ENCODE measurements around the gene UNC5CL. TPM values are rescaled to one million over a fixed set of nuclear protein-coding genes. Genes with fewer than 3 reads are reported as not detected.
A peak's percentile ranks its signal among the peaks of the same experiment; 100 is the strongest.

Gene UNC5CL
- total RNA-seq, 1 donor = under 0.01 TPM

- no peak for DNase-seq (ENCODE audit: low read depth)
- TF ChIP-seq, protein P1, sequence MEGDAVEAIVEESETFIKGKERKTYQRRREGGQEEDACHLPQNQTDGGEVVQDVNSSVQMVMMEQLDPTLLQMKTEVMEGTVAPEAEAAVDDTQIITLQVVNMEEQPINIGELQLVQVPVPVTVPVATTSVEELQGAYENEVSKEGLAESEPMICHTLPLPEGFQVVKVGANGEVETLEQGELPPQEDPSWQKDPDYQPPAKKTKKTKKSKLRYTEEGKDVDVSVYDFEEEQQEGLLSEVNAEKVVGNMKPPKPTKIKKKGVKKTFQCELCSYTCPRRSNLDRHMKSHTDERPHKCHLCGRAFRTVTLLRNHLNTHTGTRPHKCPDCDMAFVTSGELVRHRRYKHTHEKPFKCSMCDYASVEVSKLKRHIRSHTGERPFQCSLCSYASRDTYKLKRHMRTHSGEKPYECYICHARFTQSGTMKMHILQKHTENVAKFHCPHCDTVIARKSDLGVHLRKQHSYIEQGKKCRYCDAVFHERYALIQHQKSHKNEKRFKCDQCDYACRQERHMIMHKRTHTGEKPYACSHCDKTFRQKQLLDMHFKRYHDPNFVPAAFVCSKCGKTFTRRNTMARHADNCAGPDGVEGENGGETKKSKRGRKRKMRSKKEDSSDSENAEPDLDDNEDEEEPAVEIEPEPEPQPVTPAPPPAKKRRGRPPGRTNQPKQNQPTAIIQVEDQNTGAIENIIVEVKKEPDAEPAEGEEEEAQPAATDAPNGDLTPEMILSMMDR (IDR thresholded peaks at IDR 0.05; ENCODE audit: insufficient read depth, low read depth, low read length) = no peak
- no peak overlapping the region for H3K4me3 ChIP-seq (ENCODE audit: low read depth, low read length)
These were observed 39.1 kb upstream of the UNC5CL start for GRCh38 chr6:41078101-41078500.

DNA sequence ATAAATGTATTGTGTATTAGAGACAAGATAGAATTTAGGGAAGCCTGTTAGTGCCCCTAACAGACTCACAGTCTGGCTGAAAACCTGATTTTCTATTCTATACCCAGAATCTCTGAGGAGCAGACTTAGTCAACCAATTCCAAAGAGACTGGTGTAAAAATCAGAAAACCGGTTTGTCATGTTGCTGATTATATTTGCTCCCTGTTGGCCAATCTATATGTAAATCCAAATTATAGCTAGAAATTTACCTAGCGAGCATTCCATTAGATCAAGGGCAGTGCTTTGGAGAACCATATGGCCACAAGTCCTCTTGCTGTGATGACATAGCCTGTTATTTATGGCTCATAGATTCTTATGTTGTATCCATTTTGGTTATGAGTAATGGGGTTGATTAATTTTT is 38.5 kb upstream of the UNC5CL start:
- no peak for DNase-seq (ENCODE audit: low read depth)
- TF ChIP-seq, protein P1 (IDR thresholded peaks at IDR 0.05; ENCODE audit: insufficient read depth, low read depth, low read length) = no peak
- no peak overlapping the region for H3K4me3 ChIP-seq (ENCODE audit: low read depth, low read length)

DNA sequence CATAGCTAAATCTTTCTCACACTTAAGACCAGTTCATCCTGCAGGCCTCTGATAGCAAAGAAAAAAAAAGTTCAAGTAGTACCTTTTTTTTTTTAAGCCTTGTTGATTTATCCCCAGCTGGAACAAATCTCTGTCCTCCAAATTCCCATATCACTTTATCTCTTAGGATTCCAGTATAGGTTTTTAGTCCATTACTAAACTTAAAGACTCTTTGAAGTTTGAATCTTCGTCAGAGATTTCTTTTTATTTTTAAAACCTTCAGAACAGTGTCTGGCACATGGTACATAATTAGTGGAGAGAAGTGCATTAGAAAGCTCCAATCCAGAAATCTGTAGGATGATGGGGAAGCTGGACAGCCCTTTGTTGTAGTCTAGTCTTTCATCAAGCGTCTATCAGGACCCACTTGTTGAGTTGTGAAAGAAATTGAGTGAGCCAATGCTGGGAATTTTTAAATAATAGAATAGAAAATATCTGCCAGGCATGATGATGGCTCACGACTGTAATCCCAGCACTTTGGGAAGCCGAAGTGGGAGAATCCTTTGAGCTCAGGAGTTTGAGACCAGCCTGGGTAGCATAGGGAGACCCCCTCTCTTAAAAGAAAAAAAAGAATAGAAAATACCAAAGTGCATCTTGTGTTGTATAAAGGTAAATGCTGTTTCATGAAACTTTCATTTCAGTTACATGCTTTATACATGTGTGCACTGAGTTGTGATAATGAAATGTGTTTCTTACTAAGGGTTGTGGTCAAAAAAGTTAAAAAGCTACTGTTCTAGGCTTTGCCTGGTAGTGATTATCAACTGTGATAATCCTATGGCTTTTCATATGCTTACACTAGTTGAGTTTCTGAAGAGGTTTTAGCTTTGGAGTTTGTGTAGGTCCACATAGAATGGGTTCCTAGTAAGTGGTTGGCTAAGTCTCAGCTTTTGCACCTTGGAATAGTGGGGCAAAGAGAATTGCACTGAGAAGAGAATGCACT is 36.9 kb upstream of the UNC5CL start:
- DNase-seq (ENCODE audit: low read depth) = no peak
- TF ChIP-seq, protein P1 (IDR thresholded peaks at IDR 0.05; ENCODE audit: insufficient read depth, low read depth, low read length) = no peak
- no peak overlapping the region for H3K4me3 ChIP-seq (ENCODE audit: low read depth, low read length)

- TF ChIP-seq, protein P1 (IDR thresholded peaks at IDR 0.05; ENCODE audit: insufficient read depth, low read depth, low read length) = no peak
- no peak for DNase-seq (ENCODE audit: low read depth)
- H3K4me3 ChIP-seq (ENCODE audit: low read depth, low read length) = peak overlapping the region; percentile 88
These were observed 35.8 kb upstream of the UNC5CL start for GRCh38 chr6:41074692-41075436.

- DNase-seq (ENCODE audit: low read depth) = peak; percentile 56
- peak overlapping the region; percentile 88 for H3K4me3 ChIP-seq (ENCODE audit: low read depth, low read length)
- TF ChIP-seq, protein P1 (IDR thresholded peaks at IDR 0.05; ENCODE audit: insufficient read depth, low read depth, low read length) = no peak
These were observed 35.1 kb upstream of the UNC5CL start for GRCh38 chr6:41073968-41074691.

GRCh38 chr6:41073203-41073967 is 34.4 kb upstream of the UNC5CL start:
- TF ChIP-seq, protein P1 (IDR thresholded peaks at IDR 0.05; ENCODE audit: insufficient read depth, low read depth, low read length) = peak; percentile 26
- DNase-seq (ENCODE audit: low read depth) = peak; percentile 79

More at GRCh38 chr6:41073203-41073967, 34.4 kb upstream of the UNC5CL start:
- H3K4me3 ChIP-seq (ENCODE audit: low read depth, low read length) = peak overlapping the region; percentile 88

Measured in fibroblast of villous mesenchyme (primary cell).